ENCODE measurements around the gene SERP2. TPM values are rescaled to one million over a fixed set of nuclear protein-coding genes. Genes with fewer than 3 reads are reported as not detected.
A peak's percentile ranks its signal among the peaks of the same experiment; 100 is the strongest.

The SERP2 gene
- total and polyA plus RNA-seq, 9 of the 15 experiments (the other 6 are each of a cell fraction or from before 2014, with no cell fraction given): 0.13 TPM; not detected in 8

GRCh38 chr13:44354884-44355283 is 18.7 kb upstream of the SERP2 start (continued):
- TF ChIP-seq ILK (tag; IDR thresholded peaks at IDR 0.05; ENCODE audit: borderline replicate concordance, low read depth) (no peak), SIX5 (IDR thresholded peaks at IDR 0.05; ENCODE audit: borderline replicate concordance in 1 of 2, insufficient read depth in 1 of 2, low read depth in 1 of 2, low read length in 2 of 2) (no peak), POLR2AphosphoS5 (IDR thresholded peaks at IDR 0.05; ENCODE audit: control insufficient read depth, insufficient read depth, low read depth, low read length) (no peak), ZNF740 (CRISPR knock-in tag; IDR thresholded peaks at IDR 0.05) (no peak), ZNF740 (tag; IDR thresholded peaks at IDR 0.05) (no peak), JUN (IDR thresholded peaks at IDR 0.05; ENCODE audit: borderline replicate concordance, low read depth, low read length) (no peak), JUN (CRISPR knock-in tag; IDR thresholded peaks at IDR 0.05; ENCODE audit: borderline replicate concordance) (no peak), PKNOX1 (IDR thresholded peaks at IDR 0.05) (peak; percentile 25; the same call in 1 of the 2 replicates), BCOR (IDR thresholded peaks at IDR 0.05) (no peak), HNRNPLL (IDR thresholded peaks at IDR 0.05; ENCODE audit: low read depth, low read length, poor library complexity, severe bottlenecking) (no peak), MECOM (CRISPR knock-in tag; IDR thresholded peaks at IDR 0.05) (0 out of 2 replicates have a peak, but pooled peaks have one; percentile 66), MTA1 (IDR thresholded peaks at IDR 0.05; ENCODE audit: borderline replicate concordance) (no peak; the same call in 1 of the 2 replicates), E2F3 (CRISPR knock-in tag; IDR thresholded peaks at IDR 0.05) (no peak), THAP7 (CRISPR knock-in tag; IDR thresholded peaks at IDR 0.05) (no peak), TAF7 (tag; IDR thresholded peaks at IDR 0.05) (no peak), PCBP1 (IDR thresholded peaks at IDR 0.05; ENCODE audit: low read depth, low read length, poor library complexity, severe bottlenecking) (no peak), KDM2B (CRISPR knock-in tag; IDR thresholded peaks at IDR 0.05) (no peak), HOXB6 (CRISPR knock-in tag; IDR thresholded peaks at IDR 0.05; ENCODE audit: borderline replicate concordance) (no peak), BHLHE40 (IDR thresholded peaks at IDR 0.05; ENCODE audit: low read length) (no peak), MYC (IDR thresholded peaks at IDR 0.05; ENCODE audit: low read depth, low read length) (no peak), MYC (CRISPR knock-in tag; IDR thresholded peaks at IDR 0.05; ENCODE audit: borderline replicate concordance, low read depth) (no peak), TAL1 (IDR thresholded peaks at IDR 0.05) (peak; percentile 65), ZC3H11A (IDR thresholded peaks at IDR 0.05; ENCODE audit: low read depth, low read length) (no peak), ARID2 (IDR thresholded peaks at IDR 0.05) (no peak), FOXO4 (CRISPR knock-in tag; IDR thresholded peaks at IDR 0.05) (no peak), FOXA3 (CRISPR knock-in tag; conservative IDR thresholded peaks at IDR 0.05 in 1 of 2, IDR thresholded peaks at IDR 0.05 in 1 of 2) (peak in 1 of 2 experiments; percentile 68; a peak in 2 of 4 replicates), ZNF282 (CRISPR knock-in tag; IDR thresholded peaks at IDR 0.05) (no peak), ZNF668 (CRISPR knock-in tag; IDR thresholded peaks at IDR 0.05) (no peak)

Data from K562 (cell line).